Measurements from ENCODE around the gene KANK4.

GRCh38 chr1:62227496-62227895 lies 91.7 kb downstream of the KANK4 start:
- TF ChIP-seq POLR2A (IDR thresholded peaks at IDR 0.05) (no peak), CTCF (IDR thresholded peaks at IDR 0.05) (no peak)
